ENCODE data around the gene TOR1A.
"Not testable (repeated sequence)": the region's sequence is repeated elsewhere in the genome, so short reads cannot be mapped to it uniquely, and the experiment has no call there.

The TOR1A gene

DNA sequence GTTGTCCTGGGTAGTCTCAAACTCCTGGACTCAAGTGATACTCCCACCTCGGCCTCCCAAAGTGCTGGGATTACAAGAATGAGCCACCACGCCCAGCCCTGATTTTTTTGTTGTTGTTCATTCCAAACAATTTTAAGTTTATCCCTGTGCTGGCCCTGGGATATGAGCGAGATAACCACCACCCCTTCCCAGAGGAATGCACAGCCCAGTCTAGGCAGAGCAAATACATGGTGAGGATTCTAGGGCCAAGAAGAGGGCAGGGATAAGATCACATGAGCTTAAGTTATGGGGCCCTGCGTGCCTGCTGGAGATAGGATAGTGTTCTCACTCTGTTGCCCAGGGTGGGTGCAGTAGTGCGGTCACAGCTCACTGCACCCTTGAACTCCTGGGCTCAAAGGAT lies 42.0 kb downstream of the TOR1A start:
- DNase-seq (ENCODE audit: low spot score): no peak

DNA sequence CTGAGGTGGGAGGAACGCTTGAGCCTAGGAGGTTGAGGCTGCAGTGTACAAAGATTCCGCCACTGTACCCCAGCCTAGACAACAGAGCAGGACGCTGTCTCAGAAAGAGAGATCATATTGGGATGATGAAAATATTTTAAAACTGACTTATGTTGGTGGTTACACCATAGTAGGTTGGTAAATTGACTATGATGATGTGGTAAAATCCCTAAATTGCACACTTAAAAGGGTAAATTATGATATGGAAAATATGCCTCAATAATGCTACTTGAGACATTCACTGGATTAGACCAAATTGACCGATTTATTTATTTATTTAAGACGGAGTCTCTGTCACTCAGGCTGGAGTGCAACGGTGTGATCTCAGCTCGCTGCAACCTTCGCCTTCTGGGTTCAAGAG lies 42.8 kb downstream of the TOR1A start:
- DNase-seq (ENCODE audit: low spot score): no peak

DNA sequence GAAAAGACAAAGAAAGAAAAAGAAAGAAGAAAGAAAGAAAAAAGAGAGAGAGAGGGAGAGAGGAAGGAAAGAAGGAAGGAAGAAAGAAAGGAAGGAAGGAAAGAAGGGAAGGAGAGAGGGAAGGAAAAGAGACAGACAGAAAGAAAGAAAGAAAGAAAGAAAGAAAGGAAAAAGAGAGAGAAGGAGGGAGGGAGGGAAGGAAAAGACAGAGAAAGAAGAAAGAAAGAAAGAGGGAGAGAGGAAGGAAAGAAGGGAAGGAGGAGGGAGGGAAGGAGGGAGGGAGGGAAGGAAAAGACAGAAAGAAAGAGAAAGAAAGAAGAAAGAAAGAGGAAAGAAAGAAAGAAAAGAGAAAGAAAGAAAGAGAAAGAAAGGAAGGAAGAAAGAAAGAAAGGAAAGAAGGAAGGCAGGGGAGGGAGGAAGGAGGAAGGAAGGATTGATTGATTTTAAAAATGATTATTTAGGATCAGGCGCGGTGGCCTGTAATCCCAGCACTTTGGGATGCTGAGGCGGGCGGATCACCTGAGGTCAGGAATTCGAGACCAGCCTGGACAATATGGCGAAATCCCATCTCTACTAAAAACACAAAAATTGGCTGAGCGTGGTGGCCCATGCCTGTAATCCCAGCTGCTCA lies 44.3 kb downstream of the TOR1A start:
- no peak for DNase-seq (ENCODE audit: low spot score)

DNA sequence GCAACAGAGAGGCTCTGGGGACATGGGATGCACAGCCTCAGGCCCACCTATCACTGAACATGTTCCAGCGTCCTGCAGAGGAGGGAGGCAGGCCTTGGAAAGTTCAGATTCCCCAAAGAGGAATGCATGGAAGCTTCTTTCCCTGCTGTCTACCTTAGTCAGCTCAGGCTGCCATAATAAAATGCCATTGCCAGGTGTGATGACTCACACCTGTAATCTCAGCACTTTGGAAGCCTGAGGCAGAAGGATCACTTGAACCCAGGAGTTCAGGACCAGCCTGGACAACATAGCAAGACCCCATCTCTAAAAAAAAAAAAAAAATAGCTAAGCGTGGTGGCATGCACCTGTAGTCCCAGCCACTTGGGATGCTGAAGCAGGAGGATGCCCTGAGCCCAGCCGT lies 45.5 kb downstream of the TOR1A start:
- DNase-seq (ENCODE audit: low spot score): no peak

DNA sequence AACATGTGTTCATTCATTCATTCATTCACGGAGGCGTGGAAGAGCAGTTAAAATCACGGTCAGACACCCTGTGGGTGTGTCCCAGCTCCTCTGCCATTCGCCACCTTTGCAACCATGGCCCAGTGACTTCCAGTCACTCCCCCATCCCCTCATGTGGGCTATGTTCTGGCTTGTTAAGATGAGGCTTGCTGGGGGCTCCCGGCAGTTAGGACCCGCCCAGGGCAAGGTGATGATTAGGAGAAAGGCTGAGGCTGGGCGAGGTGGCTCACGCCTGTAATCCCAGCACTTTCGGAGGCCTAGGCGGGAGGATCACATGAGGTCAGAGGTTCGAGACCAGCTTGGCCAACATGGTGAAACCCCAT lies 46.2 kb downstream of the TOR1A start:
- DNase-seq (ENCODE audit: low spot score): no peak

DNA sequence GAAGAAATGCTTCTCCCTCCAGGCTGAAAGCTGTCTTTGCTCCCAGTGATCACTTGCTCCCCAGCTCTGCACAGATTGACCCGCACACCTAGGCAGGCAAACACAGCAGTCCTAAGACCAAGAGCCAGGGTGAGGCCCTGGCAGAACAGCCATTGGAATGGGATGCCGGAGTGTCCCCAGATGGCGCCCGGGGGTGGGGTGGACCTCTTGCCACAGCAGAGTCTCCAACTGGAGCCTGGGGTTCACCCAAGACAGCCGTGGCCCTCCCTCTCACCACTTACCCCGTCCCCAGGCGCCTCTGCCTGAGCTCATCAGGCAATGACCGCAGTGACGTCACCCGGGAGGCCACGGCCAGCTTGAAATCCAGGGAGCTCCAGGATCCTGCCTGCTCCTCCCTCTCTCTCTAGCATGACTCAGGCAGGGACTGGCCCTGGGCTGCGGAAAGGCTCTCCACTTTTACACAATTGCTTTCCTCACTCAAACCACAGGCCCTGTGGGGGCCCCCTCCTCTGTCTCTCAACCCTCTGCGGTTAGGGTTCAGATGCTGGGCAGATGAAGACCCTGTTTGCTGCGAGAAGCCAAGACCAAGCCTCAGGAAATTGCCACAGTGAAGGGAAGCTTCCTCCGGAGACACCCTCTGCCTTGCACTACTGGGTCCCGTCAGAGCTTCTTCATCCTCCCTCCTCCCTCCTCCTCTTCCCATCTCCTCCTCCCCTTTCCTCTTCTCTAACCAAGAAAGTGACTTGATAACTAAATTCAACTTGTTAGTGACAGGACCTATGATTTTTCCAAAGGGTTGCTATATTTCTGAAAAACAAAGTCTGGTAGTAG lies 46.8 kb downstream of the TOR1A start:
- DNase-seq (ENCODE audit: low spot score): no peak

DNA sequence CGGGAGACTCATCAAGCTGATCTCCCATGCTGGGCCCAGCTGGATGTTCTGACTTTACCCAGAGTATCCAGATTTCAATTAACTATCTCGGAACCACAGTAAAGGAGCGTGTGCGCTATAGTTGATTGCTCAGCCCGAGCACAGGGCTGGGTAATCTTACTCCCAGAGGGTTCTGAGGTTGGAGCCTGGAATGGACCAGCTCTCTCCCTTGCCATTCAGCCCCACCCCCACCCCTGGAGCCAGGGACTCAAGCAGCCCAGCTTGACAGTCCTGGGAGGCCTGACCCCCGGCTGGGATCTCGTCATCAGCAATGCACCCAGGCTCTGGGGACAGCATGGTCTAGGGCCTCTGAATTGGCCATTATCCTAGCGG lies 47.4 kb downstream of the TOR1A start:
- DNase-seq (ENCODE audit: low spot score): no peak

DNA sequence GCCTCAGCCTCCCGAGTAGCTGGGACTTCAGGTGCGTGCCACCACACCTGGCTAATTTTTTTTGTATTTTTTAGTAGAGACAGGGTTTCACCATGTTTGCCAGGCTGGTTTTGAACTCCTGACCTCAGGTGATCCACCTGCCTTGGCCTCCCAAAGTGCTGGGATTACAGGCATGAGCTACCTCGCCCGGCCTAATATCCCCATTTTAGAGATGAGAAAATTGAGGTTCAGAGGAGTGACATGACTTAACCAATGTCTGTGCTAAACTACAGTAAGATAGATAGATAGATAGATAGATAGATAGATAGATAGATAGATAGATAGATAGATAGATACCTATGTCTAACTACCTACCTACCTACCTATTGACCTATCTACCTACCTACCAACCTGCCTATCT lies 47.8 kb downstream of the TOR1A start:
- not testable (repeated sequence) for DNase-seq (ENCODE audit: low spot score)

DNA sequence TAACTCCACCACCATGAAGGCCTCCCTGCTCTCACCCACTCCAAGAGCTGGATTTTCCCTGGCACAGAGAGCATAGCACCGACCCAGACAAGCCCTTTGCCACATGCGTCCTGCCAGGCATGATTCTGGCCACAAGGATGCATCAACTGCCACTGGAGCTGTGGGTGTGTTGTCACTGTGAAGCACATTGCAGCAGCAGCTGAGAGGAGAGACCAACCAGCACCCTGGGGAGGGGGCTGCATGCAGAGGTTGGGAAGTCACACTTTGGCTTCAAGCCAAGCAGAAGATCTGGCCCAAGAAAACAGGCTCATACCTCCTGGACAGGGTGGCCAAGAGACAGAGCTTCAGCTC lies 48.5 kb downstream of the TOR1A start:
- no peak for DNase-seq (ENCODE audit: low spot score)

DNA sequence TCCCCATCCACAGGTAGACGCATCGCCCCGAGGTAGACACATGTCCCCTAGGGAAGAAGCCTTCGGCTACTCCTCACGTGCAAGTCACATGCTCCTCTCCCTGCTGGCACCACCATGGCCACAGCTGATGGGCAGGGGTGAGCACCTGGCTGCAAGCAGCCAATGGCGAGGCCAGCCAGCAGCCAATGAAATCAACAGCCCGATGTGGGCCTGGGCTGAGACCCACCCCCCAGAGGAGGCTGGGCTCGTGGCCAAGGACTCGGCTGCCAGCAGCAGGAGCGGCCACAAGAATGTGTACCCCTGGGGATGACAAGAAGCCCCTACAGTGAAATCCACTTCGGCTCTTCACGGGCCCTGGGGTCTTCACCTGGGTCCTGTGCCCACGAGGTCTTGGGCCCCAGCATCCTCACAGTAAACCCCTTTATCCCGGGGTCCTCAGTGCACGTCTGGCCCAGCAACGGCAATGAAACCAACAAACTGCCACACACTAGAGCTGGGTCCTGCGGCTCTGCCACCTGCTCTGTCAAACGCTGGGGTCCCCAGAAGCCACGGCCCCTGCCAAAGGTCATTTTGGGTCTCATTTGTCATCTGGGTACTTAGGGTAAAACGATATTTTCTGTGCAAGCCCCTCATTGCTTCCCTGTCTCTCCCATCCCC lies 49.0 kb downstream of the TOR1A start:
- no peak for DNase-seq (ENCODE audit: low spot score)

DNA sequence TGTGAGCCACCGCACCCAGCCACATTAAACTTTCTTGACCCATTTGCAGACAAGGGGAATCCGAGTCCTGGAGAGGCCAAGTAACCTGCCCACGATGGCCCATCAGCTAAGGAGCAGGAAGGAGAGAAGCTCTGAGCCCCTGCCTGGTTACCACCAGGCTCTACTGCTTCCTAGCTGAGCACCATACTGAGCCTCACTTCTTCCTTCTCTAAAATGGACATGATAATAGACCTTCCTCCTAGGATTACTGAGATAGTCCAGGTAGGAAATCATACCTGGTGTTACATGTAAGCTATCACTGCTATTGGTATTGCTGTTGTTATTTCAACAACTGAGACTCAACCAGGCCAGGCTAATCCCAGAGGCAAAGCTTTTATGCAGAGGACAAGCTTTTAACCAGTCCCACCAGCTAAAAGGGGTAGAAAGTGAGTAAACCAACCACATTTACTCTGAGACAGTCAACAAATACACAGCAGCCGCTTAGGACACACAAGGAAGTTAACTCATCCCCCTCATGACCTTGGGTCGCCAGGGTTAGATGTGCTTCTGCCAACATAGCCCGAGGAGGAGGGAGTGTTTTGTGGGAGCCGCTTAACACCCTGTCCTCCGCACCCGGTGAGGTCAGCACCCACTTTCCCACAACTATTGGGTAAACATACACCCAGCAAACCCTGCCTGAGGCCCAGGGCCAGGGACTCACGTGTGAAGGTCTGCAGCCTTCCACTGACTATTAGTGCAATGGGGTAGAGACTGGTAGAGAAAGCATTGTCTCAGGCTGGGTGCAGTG lies 50.5 kb downstream of the TOR1A start:
- no peak for DNase-seq (ENCODE audit: low spot score)

DNA sequence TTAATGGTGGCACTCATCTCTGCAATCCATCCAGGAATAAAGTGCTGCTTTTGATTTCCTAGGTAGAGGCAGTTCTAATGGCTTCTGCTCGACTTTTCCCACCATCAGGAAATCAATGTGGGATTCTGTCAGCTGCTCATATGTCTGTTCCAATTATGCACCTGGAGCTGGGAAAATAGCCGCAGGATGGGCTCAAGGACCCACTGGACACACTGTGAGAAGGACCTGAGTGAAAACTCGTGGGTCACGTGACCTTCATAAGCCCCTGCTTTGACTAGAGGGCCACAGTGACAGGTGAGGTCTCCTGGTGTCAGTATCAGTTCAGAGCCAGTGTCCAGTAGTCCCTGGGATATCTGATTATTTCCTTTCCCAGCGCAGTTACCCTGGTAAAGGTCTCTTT lies 53.2 kb downstream of the TOR1A start:
- DNase-seq (ENCODE audit: low spot score): no peak

DNA sequence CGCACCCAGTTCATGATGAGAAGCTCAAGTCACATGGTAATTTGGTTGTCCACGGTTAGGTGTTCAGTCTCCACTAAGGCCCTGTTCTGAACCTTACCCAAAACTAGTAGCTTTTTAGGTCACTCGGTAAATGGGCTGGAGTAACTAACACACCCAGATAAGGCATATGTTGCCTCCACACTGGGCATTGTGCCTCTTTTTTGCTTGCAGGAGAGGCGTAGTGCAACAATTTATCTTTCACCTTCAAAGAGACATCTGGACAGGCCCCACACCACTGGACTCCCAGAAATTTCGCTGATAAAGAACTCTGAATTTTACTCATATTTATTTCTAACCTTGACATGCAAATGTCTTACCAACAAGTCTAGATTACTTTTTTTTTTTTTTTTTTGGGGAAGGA lies 54.3 kb downstream of the TOR1A start:
- no peak for DNase-seq (ENCODE audit: low spot score)

DNA sequence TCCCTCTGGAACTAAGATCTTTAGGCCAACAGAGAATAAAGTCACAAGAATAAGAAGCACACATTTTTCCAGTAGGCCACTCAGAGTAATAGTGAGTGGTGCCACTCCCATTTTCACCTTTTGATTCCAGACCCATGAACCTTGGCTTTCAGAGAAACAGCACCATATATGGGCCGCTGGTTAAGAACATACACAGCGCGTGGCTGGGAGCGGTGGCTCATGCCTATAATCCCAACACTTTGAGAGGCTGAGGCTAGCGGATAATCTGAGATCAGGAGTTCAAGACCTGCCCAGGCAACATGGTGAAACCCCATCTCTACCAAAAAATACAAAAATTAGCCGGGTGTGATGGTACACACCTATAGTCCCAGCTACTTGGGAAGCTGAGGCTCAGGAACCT lies 55.5 kb downstream of the TOR1A start:
- DNase-seq (ENCODE audit: low spot score): no peak

DNA sequence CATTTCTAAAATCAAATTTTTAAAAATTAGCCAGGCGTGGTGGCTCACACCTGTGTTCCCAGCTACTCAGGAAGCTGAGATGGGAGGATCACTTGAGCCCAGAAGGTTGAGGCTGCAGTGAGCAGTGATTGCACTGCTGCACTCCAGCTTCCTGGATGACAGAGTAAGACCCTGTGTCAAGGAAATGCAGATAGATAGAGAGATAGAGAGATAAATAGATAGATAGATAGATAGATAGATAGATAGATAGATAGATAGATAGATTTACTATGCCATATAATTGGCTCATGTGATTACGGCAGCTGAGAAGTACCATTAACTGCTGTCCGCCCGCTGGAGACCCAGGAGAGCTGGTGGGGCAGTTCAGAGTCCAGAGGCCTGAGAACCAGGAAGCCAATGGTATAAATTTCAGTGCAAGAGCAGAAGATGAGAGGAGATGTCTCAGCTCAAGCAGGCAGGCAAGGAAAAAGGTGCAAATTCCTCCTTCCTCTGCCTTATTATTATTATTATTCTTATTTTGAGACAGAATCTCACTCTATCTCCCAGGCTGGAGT lies 58.1 kb downstream of the TOR1A start:
- DNase-seq (ENCODE audit: low spot score): no peak

DNA sequence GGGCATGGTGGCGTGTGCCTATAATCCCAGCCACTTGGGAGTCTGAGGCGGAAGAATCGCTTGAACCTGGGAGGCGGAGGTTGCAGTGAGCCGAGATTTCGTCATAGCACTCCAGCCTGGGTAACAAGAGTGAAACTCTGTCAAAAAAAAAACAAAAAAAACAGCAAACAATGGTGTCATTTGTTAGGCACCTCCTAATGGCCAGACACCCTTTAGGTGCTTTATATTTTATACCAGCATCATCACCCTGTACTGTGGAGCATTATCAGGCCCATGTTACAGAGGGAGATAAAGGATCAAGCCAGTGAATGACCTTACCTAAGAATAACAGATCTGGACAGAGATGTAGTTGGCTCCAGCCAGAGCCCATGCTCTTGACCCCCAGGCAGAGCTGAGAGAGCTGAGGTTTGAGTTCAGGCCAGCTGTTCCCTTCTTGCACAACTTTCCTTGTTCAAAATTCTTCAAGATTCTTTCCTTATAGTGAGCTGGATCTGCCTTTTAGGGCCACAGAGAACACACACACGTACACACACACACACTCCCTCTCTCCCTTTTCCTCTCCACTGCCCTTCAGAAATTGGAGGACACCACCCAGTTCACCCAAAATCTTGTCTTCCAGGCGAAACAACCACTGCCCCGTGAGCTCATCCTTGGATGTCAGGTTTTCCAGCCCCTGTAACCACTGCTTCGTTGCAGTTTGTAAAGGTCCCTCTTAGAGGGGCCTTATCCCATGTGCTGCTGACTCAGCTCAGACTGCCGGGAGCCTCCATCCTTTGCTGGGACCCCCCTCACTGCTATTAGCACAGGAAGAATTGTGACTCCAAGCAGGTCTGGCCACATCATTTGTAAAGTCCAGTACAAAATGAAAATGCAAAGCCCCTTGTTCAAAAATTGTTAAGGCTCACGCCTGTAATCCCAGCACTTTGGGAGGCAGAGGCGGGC lies 60.7 kb downstream of the TOR1A start:
- no peak for DNase-seq (ENCODE audit: low spot score)

Data from NAMALWA (cell line).